OCI-LY1 (cell line): Measurements from ENCODE around the gene CNNM4.

Source experiments
- H2AFZ ChIP-seq: fragments of 200-600 bp; sonication (generic), shearing (Covaris generic); 2 replicates; pipeline ENCODE4 v1.6.0; 2014; ENCODE audit warnings: antibody characterized with exemption, mild to moderate bottlenecking, low read length
- H3F3A ChIP-seq: fragments of 200-600 bp; sonication (generic), shearing (Covaris generic); 2 replicates; pipeline ENCODE4 v1.6.0; 2014; ENCODE audit warnings: mild to moderate bottlenecking, antibody characterized with exemption, low read length, moderate library complexity; ENCODE audit not compliant: insufficient read depth
- H3K27ac ChIP-seq: fragments of 200-600 bp; sonication (generic); 2 replicates; pipeline ENCODE4 v1.5.1; 2014; ENCODE audit warnings: low read length, mixed run types, mild to moderate bottlenecking, low read depth; ENCODE audit not compliant: poor library complexity, severe bottlenecking
- H3K27me3 ChIP-seq: fragments of 200-600 bp; sonication (generic); 2 replicates; pipeline ENCODE4 v1.6.0; 2014; ENCODE audit warnings: antibody characterized with exemption, mild to moderate bottlenecking, low read length, moderate library complexity; ENCODE audit not compliant: insufficient read depth
- H3K36me3 ChIP-seq: fragments of 200-600 bp; sonication (generic); 2 replicates; pipeline ENCODE4 v1.6.1; 2014; ENCODE audit warnings: mild to moderate bottlenecking, antibody characterized with exemption, low read length, moderate library complexity, mixed read lengths; ENCODE audit not compliant: insufficient read depth
- H3K4me1 ChIP-seq: fragments of 200-600 bp; sonication (generic); 2 replicates; pipeline ENCODE4 v1.5.1; 2014; ENCODE audit warnings: mild to moderate bottlenecking, low read length, moderate library complexity; ENCODE audit not compliant: insufficient read depth, severe bottlenecking
- H3K4me2 ChIP-seq: fragments of 200-600 bp; sonication (generic), shearing (Covaris generic); 2 replicates; pipeline ENCODE4 v1.6.1; 2014; ENCODE audit warnings: low read length
- H3K4me3 ChIP-seq: fragments of 200-600 bp; sonication (generic); 2 replicates; pipeline ENCODE4 v1.5.1; 2014; ENCODE audit warnings: low read length, low read depth, mild to moderate bottlenecking, mixed read lengths; ENCODE audit not compliant: poor library complexity, severe bottlenecking
- H3K79me2 ChIP-seq: fragments of 200-600 bp; shearing (Covaris generic); 2 replicates; pipeline ENCODE4 v1.6.1; 2016; ENCODE audit warnings: mixed run types, low read length, mixed read lengths; ENCODE audit not compliant: insufficient read depth
- H3K9ac ChIP-seq: fragments of 200-600 bp; sonication (generic), shearing (Covaris generic); 2 replicates; pipeline ENCODE4 v1.6.1; 2014; ENCODE audit warnings: mild to moderate bottlenecking, low read length, mixed read lengths
- H3K9me2 ChIP-seq: fragments of 200-600 bp; sonication (generic), shearing (Covaris generic); 2 replicates; pipeline ENCODE4 v1.6.1; 2014; ENCODE audit warnings: low read depth, mild to moderate bottlenecking, low read length, mixed read lengths
- H3K9me3 ChIP-seq: fragments of 200-600 bp; shearing (Covaris generic); 2 replicates; pipeline ENCODE4 v1.6.1; 2014; ENCODE audit warnings: low read length, mixed read lengths
- H4K20me1 ChIP-seq: fragments of 200-600 bp; sonication (generic), shearing (Covaris generic); 2 replicates; pipeline ENCODE4 v1.6.0; 2016; ENCODE audit warnings: mild to moderate bottlenecking, low read length; ENCODE audit not compliant: insufficient read depth
- EZH2 ChIP-seq: fragments of 200-600 bp; sonication (generic), shearing (Covaris generic); IDR thresholded peaks from 2 replicates; pipeline ENCODE4 v1.8.0; 2017; ENCODE audit warnings: borderline replicate concordance, mixed run types, mild to moderate bottlenecking, antibody characterized with exemption, low read length, moderate library complexity, mixed read lengths
- TF ChIP-seq, protein P1 (sequence below): fragments of 200-600 bp; sonication (generic), shearing (Covaris generic); IDR thresholded peaks from 2 replicates; pipeline ENCODE4 v1.5.1; 2017; ENCODE audit warnings: mild to moderate bottlenecking, antibody characterized with exemption, low read length, moderate library complexity, mixed read lengths

The CNNM4 gene

GRCh38 chr2:96815326-96816126, 54.8 kb downstream of the CNNM4 start:
- Histone ChIP-seq H4K20me1 (no peaks in the 10 kb centered on the region), H3F3A (no peaks in the 10 kb centered on the region), H3K79me2 (no peaks in the 10 kb centered on the region), H3K4me2 (peak overlapping the region; percentile 97), H3K9me3 (no peaks in the 10 kb centered on the region), H3K27ac (no peak overlapping the region), H3K9me2 (no peaks in the 10 kb centered on the region), H3K4me1 (peaks cover 41% of the 10 kb centered on the region), H3K27me3 (no peaks in the 10 kb centered on the region), H3K4me3 (peak overlapping the region; percentile 82), H2AFZ (peak overlapping the region; percentile 96), H3K9ac (peak overlapping the region; percentile 81), H3K36me3 (peaks cover 7% of the 10 kb centered on the region; the same call in 1 of the 2 replicates)
- TF ChIP-seq EZH2 = no peak
- TF ChIP-seq, protein P1, sequence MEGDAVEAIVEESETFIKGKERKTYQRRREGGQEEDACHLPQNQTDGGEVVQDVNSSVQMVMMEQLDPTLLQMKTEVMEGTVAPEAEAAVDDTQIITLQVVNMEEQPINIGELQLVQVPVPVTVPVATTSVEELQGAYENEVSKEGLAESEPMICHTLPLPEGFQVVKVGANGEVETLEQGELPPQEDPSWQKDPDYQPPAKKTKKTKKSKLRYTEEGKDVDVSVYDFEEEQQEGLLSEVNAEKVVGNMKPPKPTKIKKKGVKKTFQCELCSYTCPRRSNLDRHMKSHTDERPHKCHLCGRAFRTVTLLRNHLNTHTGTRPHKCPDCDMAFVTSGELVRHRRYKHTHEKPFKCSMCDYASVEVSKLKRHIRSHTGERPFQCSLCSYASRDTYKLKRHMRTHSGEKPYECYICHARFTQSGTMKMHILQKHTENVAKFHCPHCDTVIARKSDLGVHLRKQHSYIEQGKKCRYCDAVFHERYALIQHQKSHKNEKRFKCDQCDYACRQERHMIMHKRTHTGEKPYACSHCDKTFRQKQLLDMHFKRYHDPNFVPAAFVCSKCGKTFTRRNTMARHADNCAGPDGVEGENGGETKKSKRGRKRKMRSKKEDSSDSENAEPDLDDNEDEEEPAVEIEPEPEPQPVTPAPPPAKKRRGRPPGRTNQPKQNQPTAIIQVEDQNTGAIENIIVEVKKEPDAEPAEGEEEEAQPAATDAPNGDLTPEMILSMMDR = no peak

DNA sequence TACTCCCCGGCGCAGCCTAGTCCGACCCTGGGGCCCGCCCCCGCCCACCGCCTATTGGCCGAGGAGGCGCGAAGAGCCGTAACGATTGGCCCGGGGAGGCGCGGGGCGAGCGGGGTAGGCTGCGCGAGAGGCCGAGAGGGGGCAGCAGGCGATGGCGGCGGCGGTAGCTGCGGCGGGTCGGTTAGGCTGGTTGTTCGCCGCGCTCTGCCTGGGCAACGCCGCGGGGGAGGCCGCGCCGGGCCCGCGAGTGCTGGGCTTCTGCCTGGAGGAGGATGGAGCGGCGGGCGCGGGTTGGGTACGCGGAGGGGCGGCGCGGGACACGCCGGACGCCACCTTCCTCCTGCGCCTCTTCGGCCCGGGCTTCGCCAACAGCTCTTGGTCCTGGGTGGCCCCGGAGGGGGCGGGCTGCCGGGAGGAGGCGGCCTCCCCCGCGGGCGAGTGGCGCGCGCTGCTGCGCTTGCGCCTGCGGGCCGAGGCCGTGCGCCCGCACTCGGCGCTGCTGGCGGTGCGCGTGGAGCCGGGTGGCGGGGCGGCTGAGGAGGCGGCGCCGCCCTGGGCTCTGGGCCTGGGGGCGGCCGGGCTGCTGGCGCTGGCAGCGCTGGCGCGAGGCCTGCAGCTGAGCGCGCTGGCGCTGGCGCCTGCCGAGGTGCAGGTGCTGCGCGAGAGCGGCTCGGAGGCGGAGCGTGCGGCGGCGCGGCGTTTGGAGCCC, 55.6 kb downstream of the CNNM4 start, which contains the start of gene CNNM3:
TSS of gene CNNM3 (plus strand) at position 142 of the 709 bp plus-strand sequence. CDS start at position 152, 10 bp downstream.
- H3K9ac ChIP-seq = peak within 1 kb of the TSS; percentile 83
- TF ChIP-seq, protein P1 = peak; percentile 44
- TF ChIP-seq EZH2 = no peak
- no peaks in the 10 kb centered on the region for H3K27me3 ChIP-seq
- peak within 1 kb of the TSS; percentile 53 for H3K27ac ChIP-seq
- H3K36me3 ChIP-seq = peaks cover 12% of the 10 kb centered on the region; the same call in 1 of the 2 replicates
- H3K79me2 ChIP-seq = no peaks in the 10 kb centered on the region
- H3K9me3 ChIP-seq = no peaks in the 10 kb centered on the region
- no peaks in the 10 kb centered on the region for H3F3A ChIP-seq
- H3K9me2 ChIP-seq = no peaks in the 10 kb centered on the region
- peak within 1 kb of the TSS; percentile 97 for H3K4me2 ChIP-seq
- H4K20me1 ChIP-seq = no peaks in the 10 kb centered on the region
- H3K4me1 ChIP-seq = peaks cover 49% of the 10 kb centered on the region
- H2AFZ ChIP-seq = peak within 1 kb of the TSS; percentile 96
- peak within 1 kb of the TSS; percentile 82 for H3K4me3 ChIP-seq

DNA sequence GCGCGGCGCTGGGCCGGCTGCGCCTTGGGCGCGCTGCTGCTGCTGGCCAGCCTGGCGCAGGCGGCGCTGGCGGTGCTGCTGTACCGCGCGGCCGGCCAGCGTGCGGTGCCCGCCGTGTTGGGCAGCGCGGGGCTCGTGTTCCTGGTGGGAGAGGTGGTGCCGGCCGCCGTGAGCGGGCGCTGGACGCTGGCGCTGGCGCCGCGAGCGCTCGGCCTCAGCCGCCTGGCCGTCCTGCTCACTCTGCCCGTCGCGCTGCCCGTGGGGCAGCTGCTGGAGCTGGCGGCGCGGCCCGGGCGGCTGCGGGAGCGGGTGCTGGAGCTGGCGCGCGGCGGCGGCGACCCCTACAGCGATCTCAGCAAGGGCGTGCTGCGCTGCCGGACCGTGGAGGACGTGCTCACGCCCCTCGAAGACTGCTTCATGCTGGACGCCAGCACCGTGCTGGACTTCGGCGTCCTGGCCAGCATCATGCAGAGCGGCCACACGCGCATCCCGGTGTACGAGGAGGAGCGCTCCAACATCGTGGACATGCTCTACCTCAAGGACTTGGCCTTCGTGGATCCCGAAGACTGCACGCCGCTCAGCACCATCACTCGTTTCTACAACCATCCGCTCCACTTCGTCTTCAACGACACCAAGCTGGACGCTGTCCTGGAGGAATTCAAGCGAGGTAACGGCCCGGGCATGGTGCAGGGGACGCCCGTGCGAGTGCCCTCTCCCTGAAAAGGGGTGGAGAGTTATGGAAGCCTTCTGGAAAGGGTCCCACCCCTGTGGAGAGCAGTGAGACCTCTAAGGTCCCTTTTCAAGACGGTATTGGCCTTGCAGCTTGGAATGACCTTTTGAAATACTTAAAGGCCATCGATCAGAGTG, 56.4 kb downstream of the CNNM4 start:
- Histone ChIP-seq H3K36me3 (peaks cover 12% of the 10 kb centered on the region; the same call in 1 of the 2 replicates), H3K79me2 (no peaks in the 10 kb centered on the region), H3K4me1 (peaks cover 50% of the 10 kb centered on the region)

More for the DNA sequence above, 56.4 kb downstream of the CNNM4 start:
- Histone ChIP-seq H3K27me3 (no peaks in the 10 kb centered on the region), H3K9me2 (no peaks in the 10 kb centered on the region), H3K4me3 (peak overlapping the region; percentile 70), H3K9me3 (no peaks in the 10 kb centered on the region), H4K20me1 (no peaks in the 10 kb centered on the region), H3K27ac (no peak overlapping the region), H3F3A (no peaks in the 10 kb centered on the region), H3K9ac (peak overlapping the region; percentile 66), H2AFZ (no peak overlapping the region), H3K4me2 (peak overlapping the region; percentile 94)
- TF ChIP-seq, protein P1 = no peak
- no peak for TF ChIP-seq EZH2
